CD1c-positive myeloid dendritic cell (primary cell): Measurements from ENCODE around the gene TSPAN32.
"Not testable (repeated sequence)": the region's sequence is repeated elsewhere in the genome, so short reads cannot be mapped to it uniquely, and the experiment has no call there.

Source experiments
- DNase-seq: peaks from one replicate; pipeline ENCODE4 v3.0.0-alpha.2; 2016; ENCODE audit errors: extremely low spot score

The TSPAN32 gene

GRCh38 chr11:2363577-2364370 lies 62.0 kb downstream of the TSPAN32 start:
- no peak for DNase-seq

- DNase-seq: not testable (repeated sequence)
Observed at GRCh38 chr11:2364386-2364785, 62.6 kb downstream of the TSPAN32 start.

- DNase-seq: no peak
Observed at GRCh38 chr11:2365571-2366210, 63.9 kb downstream of the TSPAN32 start.

- DNase-seq: no peak
Observed at GRCh38 chr11:2366276-2366675, 64.5 kb downstream of the TSPAN32 start.

- no peak for DNase-seq
Observed at GRCh38 chr11:2366733-2367132, 64.9 kb downstream of the TSPAN32 start.

- DNase-seq: no peak
Observed at GRCh38 chr11:2367266-2368160, 65.7 kb downstream of the TSPAN32 start.
